Measurements from ENCODE around the gene SIGMAR1. TPM values are rescaled to one million over a fixed set of nuclear protein-coding genes. Genes with fewer than 3 reads are reported as not detected.
"Not testable (repeated sequence)": the region's sequence is repeated elsewhere in the genome, so short reads cannot be mapped to it uniquely, and the experiment has no call there.

The SIGMAR1 gene
- polyA plus RNA-seq, 4 donors: 46.1 to 58.9 (median 49.3) TPM

- no peak for DNase-seq (ENCODE audit: low read depth in 4 of 4, low spot score in 3 of 4)
These were observed 17.8 kb upstream of the SIGMAR1 start for GRCh38 chr9:34655394-34655793.

- no peak for DNase-seq (ENCODE audit: low read depth in 4 of 4, low spot score in 3 of 4)
These were observed 16.9 kb upstream of the SIGMAR1 start for GRCh38 chr9:34654323-34655051.

- DNase-seq (ENCODE audit: low read depth in 4 of 4, low spot score in 3 of 4): no peak
These were observed 15.8 kb upstream of the SIGMAR1 start for GRCh38 chr9:34653151-34654072.

GRCh38 chr9:34652602-34653000 lies 15.0 kb upstream of the SIGMAR1 start:
- no peak for DNase-seq (ENCODE audit: low read depth in 4 of 4, low spot score in 3 of 4)

- DNase-seq (ENCODE audit: low read depth in 4 of 4, low spot score in 3 of 4): peak in 1 of 4 donors; percentile 68
These were observed 14.5 kb upstream of the SIGMAR1 start, which contains the start of gene IL11RA for GRCh38 chr9:34651876-34652601. IL11RA (plus strand) TSS chr9:34652185; CDS start chr9:34655218, 3,033 bp downstream.

GRCh38 chr9:34651321-34651720 lies 13.7 kb upstream of the SIGMAR1 start:
- no peak for DNase-seq (ENCODE audit: low read depth in 4 of 4, low spot score in 3 of 4)

GRCh38 chr9:34650816-34651215 lies 13.2 kb upstream of the SIGMAR1 start:
- no peak for DNase-seq (ENCODE audit: low read depth in 4 of 4, low spot score in 3 of 4)

- no peak for DNase-seq (ENCODE audit: low read depth in 4 of 4, low spot score in 3 of 4)
These were observed 11.1 kb upstream of the SIGMAR1 start for GRCh38 chr9:34648673-34649072.

GRCh38 chr9:34647651-34648050 lies 10.1 kb upstream of the SIGMAR1 start:
- DNase-seq (ENCODE audit: low read depth in 4 of 4, low spot score in 3 of 4): no peak

- no peak for DNase-seq (ENCODE audit: low read depth in 4 of 4, low spot score in 3 of 4)
These were observed 9.5 kb upstream of the SIGMAR1 start for GRCh38 chr9:34647084-34647403.

GRCh38 chr9:34646211-34647083 lies 8.9 kb upstream of the SIGMAR1 start, which contains the start of gene GALT:
GALT (plus strand) TSS chr9:34646675; CDS start chr9:34646705, 30 bp downstream.
- peak in 2 of 4 donors; percentile 82 to 84 for DNase-seq (ENCODE audit: low read depth in 4 of 4, low spot score in 3 of 4)

- DNase-seq (ENCODE audit: low read depth in 4 of 4, low spot score in 3 of 4): no peak
These were observed 7.3 kb upstream of the SIGMAR1 start for GRCh38 chr9:34644766-34645314.

- DNase-seq (ENCODE audit: low read depth in 4 of 4, low spot score in 3 of 4): no peak
These were observed 5.1 kb upstream of the SIGMAR1 start for GRCh38 chr9:34642679-34643078.

GRCh38 chr9:34639322-34639721 lies 1.7 kb upstream of the SIGMAR1 start:
- not testable (repeated sequence) for DNase-seq (ENCODE audit: low read depth in 4 of 4, low spot score in 3 of 4)

GRCh38 chr9:34638138-34638445 lies 505 bp upstream of the SIGMAR1 start:
- DNase-seq (ENCODE audit: low read depth in 4 of 4, low spot score in 3 of 4): no peak

GRCh38 chr9:34636791-34637355 lies 714 bp downstream of the SIGMAR1 start:
- DNase-seq (ENCODE audit: low read depth in 4 of 4, low spot score in 3 of 4): no peak

- DNase-seq (ENCODE audit: low read depth in 4 of 4, low spot score in 3 of 4): no peak
These were observed 2.0 kb downstream of the SIGMAR1 start for GRCh38 chr9:34635556-34635955.

- DNase-seq (ENCODE audit: low read depth in 4 of 4, low spot score in 3 of 4): no peak
These were observed 2.9 kb downstream of the SIGMAR1 start for GRCh38 chr9:34634551-34635248.

All from left renal pelvis (tissue), 4 donors.